ENCODE data around the gene KCNN1. TPM values are rescaled to one million over a fixed set of nuclear protein-coding genes. Genes with fewer than 3 reads are reported as not detected.
"Not testable (repeated sequence)": the region's sequence is repeated elsewhere in the genome, so short reads cannot be mapped to it uniquely, and the experiment has no call there.

The KCNN1 gene
- not detected in 2 replicates for total RNA-seq

DNA sequence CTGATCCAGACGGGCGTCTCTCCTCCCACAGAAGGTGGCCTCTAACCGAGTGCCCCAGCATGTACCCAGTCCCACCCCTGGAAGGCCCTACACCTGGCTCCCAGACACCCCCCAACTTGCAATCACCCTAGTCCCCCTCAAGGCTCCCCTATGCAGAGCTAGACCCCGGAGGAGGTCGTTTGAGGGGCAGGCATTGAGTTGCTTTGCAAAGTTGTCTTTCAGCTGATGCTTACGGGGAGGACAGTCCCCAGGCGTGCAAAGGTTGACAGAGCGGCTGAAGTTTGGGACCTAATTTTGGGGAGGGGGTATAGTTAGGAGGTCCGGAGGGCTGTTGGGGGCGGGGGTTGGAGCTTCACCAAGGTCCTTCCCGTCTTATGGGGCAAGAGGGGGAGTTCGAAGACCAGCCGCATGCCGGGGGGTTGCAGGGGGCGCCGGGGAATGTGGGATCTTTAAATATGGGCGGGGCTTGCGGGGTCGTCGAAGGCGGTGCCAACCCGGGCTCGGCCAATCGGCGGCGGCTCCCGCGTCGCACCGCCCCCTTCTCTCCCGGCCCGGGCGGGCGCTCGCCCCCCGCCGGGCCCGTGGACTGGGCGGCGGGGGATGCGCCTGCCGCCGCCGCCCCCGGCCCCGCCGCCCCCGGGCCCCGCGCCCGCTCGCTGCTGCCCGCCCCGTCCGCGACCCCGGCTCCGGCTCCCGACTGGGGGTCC, at the start of gene KCNN1:
Gene KCNN1 (plus strand): TSS at position 558 of the 707 bp plus-strand sequence. CDS start 6,782 bp downstream, outside the sequence.
- DNase-seq (ENCODE audit: low read depth) = no peak
- TF ChIP-seq, protein P1, sequence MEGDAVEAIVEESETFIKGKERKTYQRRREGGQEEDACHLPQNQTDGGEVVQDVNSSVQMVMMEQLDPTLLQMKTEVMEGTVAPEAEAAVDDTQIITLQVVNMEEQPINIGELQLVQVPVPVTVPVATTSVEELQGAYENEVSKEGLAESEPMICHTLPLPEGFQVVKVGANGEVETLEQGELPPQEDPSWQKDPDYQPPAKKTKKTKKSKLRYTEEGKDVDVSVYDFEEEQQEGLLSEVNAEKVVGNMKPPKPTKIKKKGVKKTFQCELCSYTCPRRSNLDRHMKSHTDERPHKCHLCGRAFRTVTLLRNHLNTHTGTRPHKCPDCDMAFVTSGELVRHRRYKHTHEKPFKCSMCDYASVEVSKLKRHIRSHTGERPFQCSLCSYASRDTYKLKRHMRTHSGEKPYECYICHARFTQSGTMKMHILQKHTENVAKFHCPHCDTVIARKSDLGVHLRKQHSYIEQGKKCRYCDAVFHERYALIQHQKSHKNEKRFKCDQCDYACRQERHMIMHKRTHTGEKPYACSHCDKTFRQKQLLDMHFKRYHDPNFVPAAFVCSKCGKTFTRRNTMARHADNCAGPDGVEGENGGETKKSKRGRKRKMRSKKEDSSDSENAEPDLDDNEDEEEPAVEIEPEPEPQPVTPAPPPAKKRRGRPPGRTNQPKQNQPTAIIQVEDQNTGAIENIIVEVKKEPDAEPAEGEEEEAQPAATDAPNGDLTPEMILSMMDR (conservative IDR thresholded peaks at IDR 0.05; ENCODE audit: low read depth, low read length) = no peak
- no peak within 1 kb of the TSS for H3K4me3 ChIP-seq (ENCODE audit: low read depth, low read length)

DNA sequence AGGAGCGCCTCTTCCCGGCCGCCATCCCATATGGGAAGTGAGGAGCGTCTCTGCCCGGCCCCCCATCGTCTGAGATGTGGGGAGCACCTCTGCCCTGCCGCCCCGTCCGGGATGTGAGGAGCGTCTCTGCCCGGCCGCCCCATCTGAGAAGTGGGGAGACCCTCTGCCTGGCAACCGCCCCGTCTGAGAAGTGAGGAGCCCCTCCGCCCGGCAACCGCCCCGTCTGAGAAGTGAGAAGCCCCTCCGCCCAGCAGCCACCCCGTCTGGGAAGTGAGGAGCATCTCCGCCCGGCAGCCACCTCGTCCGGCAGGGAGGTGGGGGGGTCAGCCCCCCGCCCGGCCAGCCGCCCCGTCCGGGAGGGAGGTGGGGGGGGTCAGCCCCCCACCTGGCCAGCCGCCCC, 48.8 kb upstream of the KCNN1 start:
- H3K4me3 ChIP-seq (ENCODE audit: low read depth, low read length); DNase-seq (ENCODE audit: low read depth): not testable (repeated sequence)

DNA sequence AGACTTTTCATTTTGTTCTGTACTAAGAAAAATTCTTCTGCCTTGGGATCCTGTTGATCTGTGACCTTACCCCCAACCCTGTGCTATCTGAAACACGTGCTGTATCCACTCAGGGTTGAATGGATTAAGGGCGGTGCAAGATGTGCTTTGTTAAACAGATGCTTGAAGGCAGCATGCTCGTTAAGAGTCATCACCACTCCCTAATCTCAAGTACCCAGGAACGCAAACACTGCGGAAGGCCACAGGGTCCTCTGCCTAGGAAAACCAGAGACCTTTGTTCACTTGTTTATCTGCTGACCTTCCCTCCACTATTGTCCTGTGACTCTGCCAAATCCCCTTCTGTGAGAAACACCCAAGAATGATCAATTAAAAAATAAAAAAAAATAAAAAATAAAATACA, 47.8 kb upstream of the KCNN1 start:
- DNase-seq (ENCODE audit: low read depth); H3K4me3 ChIP-seq (ENCODE audit: low read depth, low read length): not testable (repeated sequence)

DNA sequence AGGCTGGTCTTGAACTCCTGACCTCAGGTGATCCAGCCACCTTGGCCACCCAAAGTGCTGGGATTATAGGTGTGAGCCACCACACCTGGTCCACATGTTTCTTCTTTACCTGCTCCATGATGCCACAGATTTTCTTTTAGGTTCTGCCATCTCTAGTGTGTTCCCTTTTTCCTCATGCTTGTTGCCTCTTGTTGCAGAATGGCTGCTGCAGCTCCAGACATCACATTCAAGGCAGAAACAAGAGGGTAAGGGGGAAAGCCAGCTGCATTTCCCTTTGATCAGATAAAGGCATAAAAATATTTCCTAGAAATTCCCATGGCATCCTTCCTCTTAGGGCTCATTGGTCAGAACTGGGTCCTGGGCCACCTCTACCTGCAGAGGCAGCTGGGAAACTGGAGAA, 46.4 kb upstream of the KCNN1 start:
- DNase-seq (ENCODE audit: low read depth) = no peak
- H3K4me3 ChIP-seq (ENCODE audit: low read depth, low read length) = no peak overlapping the region
- TF ChIP-seq, protein P1 (conservative IDR thresholded peaks at IDR 0.05; ENCODE audit: low read depth, low read length) = no peak

DNA sequence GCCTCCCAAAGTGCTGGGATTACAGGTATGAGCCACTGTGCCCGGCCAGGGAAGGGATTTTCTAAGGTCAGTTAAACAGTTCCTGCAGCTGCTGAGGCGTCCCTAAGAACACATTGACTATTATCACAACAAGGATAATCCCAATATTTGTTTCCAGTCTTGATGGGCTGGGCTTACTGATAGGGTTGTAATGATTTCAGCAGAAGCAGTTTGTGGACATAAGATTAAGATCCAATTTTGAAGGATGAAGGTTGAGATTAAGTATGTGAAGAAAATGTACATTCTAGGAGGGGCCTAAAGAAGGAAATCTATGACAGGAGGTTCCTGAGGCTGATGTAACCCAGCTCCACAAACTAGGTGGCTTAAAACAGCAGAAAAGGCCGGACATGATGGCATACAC, 44.8 kb upstream of the KCNN1 start:
- DNase-seq (ENCODE audit: low read depth) = no peak
- TF ChIP-seq, protein P1 (conservative IDR thresholded peaks at IDR 0.05; ENCODE audit: low read depth, low read length) = no peak
- H3K4me3 ChIP-seq (ENCODE audit: low read depth, low read length) = no peak overlapping the region

DNA sequence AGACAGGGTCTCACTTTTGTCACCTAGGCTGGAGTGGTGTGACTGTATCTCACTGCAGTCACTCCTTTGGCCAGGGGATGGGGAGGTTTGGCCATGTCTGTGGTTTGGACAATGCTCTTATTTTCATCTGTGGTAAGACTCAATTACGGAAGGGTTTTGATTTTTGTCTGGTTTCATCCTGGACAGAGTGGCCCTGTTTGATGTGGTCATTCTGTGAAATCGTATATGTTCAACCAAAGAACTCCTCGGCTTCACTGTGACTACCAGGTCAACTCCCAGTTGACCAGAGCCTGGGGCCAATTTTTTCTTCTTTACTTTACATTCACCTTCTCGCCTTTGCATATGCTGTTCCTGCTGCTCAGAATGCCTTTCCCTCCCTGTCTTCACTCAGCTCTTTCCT, 40.9 kb upstream of the KCNN1 start:
- no peak overlapping the region for H3K4me3 ChIP-seq (ENCODE audit: low read depth, low read length)
- DNase-seq (ENCODE audit: low read depth) = no peak
- TF ChIP-seq, protein P1 (conservative IDR thresholded peaks at IDR 0.05; ENCODE audit: low read depth, low read length) = no peak

DNA sequence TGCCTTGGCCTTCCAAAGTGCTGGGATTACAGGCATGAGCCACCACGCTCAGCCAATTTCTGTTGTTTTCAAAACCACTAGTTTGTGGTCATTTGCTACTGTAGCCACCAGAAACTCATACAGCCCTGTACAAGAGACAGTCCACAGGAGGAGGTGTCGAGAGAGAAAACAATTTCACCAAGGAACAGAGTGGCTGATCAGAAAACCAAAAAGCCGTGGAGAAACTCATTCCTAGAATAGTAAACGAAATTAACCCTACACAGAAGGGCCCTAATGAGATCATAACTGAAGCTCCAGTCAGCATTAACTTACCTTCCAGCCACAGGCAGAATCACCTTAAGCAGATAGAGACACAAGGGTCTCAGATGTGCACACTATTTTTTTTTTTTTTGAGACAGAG, 37.9 kb upstream of the KCNN1 start:
- H3K4me3 ChIP-seq (ENCODE audit: low read depth, low read length) = no peak overlapping the region
- TF ChIP-seq, protein P1 (conservative IDR thresholded peaks at IDR 0.05; ENCODE audit: low read depth, low read length) = no peak
- no peak for DNase-seq (ENCODE audit: low read depth)

DNA sequence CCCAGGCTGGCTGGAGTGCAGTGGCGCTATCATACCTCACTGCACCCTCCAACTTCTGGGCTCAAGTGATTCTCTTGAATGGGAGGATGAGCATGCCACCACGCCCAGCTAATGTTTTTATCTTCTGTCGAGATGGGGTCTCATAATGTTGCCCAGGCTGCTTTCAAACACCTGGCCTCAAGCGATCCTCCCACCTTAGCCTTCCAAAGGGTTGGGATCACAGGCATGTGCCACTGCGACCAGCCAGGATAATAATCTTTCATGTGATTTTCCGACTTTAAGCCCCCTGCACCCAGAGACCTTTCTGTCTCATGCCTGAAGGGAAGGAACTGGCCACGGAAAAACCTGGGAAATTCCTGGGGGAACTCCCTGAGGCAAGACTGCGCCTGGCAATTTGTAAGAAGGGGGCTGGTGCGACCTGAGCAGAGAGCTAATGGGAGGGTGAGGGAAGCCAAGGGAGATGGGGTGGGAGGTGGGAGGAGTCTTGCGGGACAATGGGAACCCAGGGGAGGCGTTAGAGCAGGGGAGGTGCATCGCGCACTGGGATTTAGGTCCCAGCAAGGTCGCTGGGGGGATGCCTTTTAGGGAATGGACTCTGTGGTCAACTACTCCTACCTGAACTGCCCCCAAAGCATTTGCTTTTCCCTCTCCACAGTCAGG, 35.2 kb upstream of the KCNN1 start:
- H3K4me3 ChIP-seq (ENCODE audit: low read depth, low read length) = peak overlapping the region; percentile 89
- TF ChIP-seq, protein P1 (conservative IDR thresholded peaks at IDR 0.05; ENCODE audit: low read depth, low read length) = no peak
- no peak for DNase-seq (ENCODE audit: low read depth)
